RPMI8226 (cell line): ENCODE data around the gene HOXA3.

Experiments used
- DNase-seq: peaks from one replicate; pipeline ENCODE4 v3.0.0-alpha.2; 2015

HOXA3 gene

DNA sequence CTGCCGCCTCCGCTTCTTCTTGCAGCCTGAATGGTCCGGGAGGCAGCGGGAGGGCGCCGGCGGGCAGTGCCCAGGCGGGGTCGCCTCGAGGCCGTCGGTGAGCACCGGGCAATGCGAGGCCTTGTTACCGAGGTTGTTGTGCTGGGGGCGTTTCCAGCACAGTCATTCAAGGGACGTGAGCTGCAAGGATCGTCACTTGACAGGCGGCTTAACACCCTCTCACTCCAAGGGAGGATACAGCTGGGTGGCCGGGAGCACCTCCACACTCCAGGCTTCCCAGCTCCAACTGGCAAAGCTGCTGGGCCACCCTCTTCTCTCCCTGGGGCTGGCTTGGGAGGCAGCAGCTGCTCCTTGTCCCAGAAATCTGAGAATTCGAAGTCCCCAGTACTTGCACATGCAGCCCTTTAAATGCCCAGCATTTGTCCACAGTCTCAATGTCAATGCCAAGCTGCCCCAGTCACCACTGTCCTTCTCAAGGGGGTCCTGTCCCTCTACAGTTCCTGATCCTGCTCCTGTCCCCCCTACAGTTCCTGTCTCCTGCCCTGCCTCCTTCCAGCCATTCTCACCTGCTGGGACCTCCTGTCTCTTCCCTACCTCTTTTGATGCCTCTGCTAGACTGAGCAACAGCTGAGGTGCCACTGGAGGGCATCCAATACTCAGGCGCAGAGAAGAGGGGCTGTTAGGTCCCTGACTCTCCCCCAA lies 37.1 kb upstream of the HOXA3 start:
- DNase-seq, result no peak

DNA sequence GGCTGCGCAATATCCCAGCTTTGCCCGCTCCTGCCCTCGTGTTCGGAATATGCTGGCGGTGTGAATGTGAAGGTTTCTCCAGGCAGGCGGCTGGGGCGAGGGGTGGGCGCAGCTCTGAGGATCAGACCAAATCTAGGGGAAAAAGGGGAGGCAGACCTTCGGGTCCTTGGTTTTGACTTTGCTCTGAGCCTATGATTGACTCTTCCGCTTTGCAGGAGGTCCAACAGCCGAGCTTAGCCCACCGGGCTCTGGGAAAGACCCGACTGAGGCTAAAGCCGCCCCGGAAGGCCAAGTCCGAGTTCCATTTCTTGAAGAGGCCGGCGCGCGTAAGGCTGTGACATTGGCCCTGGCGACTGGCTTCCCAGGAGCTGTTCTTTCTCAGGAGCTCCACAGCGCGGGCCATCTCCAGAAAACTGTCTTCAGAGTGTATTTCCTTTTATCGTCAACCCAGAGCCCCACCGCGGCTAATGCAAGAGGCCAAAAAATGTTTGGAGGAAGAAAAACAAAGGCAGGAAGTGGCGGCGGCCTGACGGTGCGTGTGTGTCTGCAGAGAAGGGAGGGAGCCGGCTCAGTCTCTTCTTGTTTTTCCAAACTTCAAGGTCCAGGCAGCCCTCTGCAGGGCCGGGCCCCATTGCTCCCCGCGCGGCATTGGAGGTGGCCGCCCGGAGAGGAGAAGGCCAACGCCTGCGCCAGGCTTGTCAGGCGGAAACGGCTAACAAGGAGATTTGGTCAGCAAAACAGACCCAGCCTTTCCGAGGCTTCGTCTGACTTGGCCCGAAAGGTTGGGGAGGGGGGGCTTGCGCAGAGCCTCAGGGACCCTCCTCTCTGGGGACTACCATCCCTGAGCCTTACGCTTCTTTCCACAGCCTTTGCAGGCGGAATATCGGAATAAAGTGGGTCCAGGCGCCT lies 36.3 kb upstream of the HOXA3 start:
- no peak for DNase-seq

DNA sequence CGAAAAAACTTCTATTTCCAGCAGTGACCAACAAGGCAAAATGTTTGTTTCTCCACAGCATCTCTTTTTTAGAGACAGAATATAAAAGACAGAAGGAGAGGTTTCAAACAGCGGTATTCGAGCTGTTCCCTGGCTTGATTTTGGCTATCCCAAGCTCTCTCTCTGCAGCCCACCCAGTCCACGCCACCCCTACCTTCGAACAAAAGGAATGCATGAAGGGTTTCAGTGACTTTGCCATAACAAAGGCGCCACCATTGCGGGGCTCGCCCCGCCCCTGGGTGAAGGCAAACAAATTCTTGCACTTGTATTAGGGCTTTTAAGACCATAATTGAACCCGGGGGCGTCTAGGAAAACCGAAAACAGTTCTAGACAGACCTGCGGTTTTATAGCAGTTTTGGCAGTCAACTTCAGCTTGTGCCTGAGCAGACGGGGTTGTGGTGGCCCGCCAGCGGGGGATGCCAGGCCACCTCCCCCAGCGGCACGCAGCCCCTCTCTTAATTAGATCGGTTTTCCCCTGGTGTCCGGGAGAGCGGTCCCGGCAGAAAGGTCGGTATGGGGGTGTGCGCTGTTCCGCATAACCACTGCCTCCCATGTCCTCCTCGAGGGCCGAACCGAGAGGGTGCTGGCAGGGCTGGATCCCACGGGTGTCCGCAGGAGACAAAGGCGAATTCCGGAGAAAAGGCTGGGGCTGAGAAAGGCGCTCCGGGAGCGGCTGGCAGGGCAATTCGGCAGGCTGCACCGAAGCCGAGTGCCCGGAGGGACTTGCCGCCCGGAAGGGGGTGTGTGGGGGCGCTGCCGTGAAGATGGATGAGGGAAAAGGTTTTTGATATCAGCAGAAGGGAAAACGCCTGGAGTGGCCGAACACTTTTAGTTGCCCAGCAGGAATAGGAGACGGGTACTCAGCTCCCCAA lies 35.3 kb upstream of the HOXA3 start:
- no peak for DNase-seq

DNA sequence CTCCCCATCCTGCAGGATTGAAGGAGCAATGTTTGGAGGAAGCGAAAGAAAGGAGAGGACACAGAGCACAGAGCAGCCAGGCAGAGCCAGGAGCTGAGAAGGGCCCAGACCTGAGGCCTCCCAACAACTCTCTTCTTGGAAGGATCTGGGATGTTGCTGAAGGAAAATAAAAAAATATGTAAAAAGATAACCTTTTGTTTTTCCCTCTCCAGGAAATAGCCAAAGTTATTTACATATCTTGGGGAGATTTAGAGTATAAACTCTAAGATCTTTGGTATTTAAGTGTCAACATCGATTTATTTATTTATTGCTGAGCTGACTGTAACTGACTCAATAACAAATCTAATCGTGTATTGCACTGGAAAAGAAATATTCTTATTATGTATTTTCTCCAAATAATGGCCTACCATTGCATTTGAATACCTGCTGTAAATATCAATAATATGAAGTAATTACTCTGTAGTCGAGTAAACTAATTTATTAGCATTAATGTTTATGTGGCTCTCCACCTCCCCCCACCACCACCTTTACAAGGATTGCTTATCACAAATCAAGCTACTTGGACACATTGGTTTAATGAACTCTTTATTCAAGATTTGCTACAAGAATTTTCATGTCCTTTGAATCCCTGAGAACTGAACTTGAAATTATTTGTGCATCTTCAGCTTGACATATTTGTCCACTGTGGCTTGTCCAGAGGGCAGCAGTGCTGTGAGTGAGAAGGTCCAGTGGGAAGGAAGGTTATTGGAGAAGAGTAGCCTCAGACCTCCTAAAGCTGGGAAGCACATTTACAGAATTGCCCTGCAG lies 34.5 kb upstream of the HOXA3 start:
- no peak for DNase-seq

DNA sequence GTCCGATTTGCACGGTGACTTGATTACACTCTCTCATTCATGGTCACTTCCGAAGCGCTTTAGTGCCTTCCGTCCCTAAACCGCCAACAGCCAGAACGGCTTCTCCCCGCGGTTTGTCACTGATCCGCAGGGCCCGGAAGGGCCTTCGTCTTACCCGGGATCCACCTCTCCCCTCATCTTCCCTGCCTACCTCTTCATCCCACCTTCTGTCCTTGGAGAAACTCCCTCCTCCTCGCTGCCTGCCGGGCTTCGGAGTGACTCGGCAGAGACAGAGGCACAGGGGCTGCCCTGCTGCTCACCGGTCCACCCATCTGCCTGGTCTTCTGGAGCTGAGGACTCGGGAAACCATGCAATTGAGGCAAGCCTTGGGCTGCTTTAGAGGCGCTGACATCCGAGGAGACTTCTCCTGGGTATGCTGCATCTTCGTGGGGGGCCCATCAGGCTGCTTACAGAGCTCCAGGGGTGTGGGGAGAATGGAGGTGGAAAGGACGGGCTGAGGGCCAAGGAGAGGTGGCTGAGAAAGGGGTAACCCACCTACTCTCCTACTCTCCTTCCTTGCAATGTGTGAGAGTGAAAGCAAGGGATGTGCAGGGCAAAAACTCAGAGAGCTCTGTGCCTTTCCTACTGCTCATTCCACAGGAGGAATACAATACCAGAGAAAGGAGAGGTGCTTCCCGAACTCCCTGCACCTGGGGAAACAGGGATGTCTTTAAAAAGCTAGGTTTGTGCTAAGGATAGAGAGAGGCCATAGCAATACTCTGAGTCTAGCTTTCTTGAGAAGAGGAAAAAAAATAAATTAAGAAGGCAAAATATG lies 33.7 kb upstream of the HOXA3 start:
- DNase-seq, result no peak

DNA sequence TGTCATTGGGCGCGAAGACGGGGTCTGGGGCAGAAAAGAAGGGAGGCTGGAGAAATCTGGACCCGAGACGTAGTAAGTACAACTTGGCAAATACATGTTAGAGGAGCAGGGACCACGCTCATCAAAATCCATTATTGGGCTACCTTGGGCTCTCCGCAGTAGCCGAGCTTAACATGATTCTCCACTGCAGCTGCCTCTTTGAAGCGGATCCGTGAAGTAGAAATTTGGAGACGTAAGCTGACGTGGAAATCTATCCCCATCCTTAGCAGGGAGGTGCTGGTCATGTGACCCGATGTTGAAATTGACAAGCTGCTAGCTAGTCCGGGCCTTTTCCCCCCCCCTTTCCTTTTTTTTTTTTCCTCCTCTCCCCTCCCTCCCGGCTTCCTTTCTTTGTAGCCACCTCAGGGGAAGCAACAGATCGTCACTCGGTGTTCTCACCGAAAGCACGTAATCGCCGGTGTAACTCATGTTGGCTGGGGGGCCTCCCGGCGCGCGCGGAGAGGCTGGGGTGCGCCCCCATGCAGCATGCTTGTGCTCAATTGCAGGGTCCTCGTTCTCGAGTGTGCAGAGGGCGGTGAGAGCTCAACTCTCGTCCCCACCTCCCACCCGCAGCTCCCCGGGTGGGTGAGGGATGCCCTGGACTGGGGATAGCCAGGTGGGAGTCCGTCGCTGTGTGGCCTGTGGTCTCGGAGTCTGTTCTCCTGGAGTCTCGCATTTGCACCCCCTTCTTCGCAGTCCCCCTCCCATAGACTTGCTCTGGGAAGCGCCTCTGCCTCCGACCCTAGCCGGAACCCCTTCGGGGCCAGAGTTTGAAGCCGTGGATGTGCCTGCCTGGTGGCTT lies 32.9 kb upstream of the HOXA3 start, which contains the start of gene HOXA11:
Gene HOXA11 (minus strand): TSS at position 220 of the 841 bp plus-strand sequence. CDS start 88 bp downstream, at position 132.
- DNase-seq, result no peak

DNA sequence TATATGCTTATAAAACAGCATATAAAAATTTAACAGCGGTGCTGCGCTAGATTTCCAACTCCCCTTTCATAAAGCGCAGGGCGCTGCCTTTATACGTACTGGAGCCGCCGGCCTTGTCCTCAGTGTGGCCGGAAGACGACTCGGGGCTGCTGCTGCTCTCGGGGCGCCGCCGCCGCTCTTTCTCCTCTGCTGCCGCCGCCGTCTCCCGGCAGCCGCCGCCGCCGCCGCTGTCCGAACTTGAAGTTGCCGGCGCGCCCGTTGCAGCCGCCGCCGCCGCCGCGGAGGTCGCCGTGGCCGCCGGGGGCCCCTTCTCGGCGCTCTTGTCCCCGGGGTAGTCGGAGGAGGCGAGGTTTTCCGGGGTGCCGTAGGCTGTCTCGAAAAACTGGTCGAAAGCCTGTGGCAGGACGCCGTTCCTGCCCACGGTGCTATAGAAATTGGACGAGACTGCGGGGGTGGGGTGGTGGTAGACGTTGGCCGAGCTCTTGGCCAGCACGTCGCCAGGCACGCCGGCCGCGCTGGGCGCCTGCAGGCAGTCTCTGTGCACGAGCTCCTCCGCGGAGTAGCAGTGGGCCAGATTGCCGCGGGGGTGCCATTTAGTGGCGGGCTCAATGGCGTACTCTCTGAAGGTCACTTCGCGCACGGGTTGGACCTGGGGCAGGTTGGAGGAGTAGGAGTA lies 32.1 kb upstream of the HOXA3 start:
- peak; percentile 35 for DNase-seq

DNA sequence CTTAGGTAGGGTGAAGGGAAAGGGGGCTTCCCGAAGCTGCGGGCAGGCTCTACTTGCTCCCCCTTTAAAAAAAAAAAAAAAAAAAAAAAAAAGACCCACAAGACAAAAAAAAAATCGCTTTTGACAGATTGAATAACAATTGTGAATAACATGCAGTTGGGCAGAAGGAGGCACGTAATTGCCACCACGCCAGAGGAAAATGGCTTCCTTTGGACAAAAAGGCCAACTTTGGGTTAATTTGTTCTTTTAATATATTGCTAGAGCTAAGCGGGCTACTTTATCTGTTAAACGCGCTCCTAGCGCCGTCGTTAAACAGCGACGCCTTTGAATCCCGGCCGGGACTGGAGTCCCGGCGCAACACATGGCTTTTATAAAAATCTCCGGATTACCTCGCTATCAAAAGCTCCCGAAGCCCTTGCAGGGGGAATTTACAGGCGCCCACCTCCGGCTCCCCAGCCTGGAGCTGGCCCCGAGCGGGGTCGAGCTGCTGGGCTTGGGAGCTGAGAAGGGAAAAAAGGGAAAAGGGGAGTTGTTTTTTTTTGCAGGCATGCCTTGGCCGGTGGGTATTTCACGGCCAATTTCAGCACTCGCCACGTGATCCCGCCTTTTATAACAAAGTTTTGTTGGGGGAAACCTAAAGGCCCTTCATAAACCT lies 31.4 kb upstream of the HOXA3 start:
- DNase-seq, result no peak

DNA sequence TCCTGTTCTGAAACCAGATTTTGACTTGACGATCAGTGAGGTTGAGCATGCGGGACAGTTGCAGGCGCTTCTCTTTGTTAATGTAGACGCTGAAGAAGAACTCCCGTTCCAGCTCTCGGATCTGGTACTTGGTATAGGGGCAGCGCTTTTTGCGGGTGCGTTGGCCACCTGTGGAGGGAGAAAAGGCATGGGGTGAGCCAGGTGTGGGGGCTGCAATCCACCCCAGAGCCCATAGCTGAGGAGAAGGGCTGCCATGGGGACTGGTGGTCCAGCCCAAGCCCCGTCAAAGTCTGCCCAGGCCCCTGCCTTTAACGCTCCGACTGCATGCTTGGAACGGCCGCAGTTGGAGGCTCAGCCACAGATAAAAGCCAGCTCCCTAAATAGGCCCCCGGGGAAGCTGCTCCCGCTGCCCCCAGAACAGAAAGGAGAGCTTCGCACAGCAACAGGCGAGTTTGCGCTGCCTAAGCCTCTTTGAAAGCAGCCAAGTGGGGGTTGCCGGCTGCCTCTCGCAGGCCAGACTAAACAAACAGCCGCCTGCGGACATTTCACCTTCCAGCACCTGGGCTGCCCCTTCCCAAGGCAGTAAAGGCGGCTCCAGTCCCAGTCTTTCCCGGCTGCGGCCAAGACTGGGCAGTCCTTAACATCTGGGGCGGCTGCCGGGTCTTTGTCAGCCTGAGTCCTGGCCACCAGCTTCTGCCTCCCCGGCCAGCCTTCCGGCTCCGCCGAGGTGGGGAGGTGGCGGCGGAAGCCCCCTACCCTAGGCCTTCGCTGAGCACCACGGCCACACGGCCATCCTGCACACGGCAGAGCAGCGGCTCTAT lies 30.7 kb upstream of the HOXA3 start:
- no peak for DNase-seq

DNA sequence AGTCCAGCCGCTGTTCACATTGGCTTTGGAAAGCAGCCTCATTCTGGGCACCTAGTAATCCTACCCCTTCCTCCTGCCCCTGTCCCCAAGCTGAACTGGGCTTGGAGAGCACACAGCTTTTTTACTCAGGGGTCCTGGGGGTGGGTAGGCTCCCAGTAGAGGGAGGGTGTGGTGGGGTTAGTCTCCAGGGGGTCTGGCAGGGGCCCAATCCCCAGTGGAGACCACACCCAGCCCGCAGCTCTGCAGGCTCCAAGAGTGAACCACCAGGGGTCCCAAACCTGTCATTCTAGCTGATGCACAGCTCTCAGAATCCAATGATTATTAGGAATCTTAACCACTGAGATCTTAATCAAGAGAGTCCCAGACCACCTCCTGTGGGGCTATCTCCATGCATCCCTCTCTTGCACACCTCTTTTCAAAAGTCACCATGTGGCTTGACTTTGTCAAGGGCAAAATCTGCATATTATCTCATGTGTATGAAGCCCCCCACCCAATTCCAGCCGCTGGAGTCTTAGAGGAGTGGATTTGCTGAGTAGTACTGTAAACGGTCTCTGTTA lies 30.0 kb upstream of the HOXA3 start:
- DNase-seq, result no peak

DNA sequence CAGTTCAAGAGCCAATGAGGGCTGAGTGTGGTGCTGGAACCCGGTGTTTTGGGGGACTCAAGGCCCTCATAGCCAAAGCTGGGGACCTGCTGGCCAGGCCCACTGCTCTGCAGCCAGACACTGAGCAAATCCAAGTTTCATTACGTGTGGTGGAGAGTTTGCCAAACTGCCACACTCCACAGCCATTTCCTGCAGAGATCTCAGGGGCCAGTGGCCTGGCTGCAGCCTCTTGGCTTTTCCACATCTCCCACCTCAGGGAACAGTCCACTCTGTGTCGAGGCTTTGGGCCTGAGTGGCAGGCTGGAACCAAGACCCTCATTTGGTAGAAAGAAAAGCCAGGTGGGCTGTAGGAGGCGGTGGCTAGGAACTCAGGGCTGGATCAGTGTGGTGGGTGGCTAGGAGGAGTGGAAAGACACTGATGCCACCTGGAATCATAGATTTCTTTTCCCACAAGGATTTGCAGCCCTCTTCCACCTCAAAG lies 29.5 kb upstream of the HOXA3 start:
- DNase-seq, result no peak

DNA sequence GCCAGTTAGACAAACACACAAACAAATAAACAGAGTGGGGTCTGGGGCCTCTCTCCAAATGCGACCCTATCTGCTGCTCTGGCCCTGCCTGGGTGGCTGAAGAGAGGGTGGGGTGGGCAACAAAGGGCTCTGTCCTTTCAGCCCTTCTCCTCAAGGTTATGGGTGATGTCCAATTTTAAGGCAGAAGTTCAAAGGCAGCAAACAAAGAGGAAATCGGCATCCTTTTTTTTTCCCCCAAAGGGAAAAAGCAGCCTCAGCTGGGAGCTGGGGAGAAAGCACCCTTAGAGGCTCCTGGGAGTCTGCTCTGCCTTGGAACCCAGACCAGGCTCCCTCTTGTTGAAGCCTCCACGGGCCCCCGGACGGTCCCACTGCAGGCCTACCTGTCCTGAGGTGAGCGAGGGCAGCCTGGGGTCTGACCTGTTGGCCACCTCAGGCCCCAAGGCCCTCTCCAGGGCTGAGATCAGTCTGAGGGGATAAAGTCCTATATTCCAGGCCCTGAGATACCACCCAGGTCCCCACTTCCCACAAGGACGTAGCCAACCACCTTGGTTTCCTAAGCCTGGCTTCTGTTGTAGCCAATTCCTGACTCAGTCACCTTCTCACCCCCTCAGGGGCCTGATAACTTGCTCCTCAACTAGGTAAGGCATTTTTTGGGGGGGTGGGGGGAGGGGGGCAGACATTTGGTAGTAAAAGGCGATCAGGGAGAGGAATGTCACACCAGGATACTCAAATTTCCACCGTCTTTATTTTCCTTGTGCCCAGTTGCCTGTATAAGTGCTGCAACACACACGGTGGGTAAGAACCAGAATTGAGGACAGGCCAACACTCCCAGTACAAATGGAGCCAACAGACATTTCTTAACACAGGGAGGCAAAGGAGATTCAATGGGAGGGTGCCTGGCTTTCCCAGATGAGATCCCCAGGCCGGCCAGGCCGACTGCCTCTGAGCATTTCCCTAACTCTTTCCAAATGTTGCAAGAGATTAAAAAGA lies 28.3 kb upstream of the HOXA3 start:
- DNase-seq, result no peak

DNA sequence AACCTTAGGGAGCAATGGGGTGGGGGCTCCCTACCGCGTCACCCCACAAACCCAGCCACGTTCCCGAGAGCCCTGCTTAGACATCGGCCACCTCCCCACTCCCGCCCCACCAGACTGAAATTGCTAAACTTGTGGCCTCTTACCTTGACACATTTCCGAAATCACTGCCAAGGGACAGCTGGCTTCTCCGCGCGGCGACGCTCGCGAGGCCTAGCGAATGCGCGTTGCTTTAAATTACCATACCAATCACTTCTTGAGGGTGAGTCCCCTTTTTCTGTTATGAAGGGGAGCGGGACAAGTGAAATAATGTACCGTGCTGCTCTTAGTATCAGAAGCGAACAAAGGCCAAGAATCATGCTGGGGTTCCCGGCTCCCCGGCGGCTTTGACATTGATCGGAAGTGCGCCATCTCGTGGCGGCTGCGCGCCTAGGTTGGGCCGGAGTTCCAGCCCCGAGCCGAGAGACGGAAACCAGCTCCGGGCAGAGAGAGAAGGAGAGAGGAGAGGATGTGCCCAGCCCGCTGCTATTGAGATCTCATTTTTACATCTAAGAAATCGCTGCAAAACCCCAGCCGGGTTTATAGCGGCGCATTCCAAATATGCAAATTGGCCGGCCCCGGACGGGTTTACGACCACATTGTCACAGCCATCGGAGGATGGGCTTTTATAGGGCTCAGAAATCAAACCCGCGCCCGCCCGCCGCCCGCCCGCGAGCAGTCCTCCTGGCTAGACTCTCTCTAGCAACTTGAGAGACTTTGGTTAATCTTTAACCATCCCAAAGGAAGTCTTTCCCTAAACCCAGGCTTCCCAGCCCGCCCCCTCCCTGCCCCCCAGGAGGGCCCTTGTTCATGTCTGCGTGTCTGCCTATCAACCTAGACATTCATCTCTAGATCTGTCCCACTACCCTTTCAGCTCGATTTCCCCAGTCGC lies 27.4 kb upstream of the HOXA3 start:
- peak; percentile 58 for DNase-seq

DNA sequence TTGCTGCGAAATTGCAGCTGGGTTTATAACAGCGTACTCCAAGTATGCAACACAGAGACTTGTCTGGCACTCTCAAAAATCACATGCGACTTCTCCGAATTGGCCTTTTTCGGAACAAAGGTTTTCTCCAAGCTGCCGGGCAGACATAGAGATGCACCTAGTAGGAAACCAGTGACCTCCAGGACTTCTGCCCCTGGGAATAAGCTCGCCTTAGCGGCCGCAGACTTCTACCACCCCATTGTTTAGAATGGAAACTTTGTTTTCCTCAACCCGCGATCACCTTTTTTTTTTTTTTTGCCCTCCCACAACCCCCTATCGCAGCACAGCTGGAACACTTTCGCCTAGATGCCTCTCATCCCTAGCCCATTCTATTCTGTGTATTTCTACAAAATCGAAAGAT lies 26.6 kb upstream of the HOXA3 start:
- DNase-seq, result no peak

DNA sequence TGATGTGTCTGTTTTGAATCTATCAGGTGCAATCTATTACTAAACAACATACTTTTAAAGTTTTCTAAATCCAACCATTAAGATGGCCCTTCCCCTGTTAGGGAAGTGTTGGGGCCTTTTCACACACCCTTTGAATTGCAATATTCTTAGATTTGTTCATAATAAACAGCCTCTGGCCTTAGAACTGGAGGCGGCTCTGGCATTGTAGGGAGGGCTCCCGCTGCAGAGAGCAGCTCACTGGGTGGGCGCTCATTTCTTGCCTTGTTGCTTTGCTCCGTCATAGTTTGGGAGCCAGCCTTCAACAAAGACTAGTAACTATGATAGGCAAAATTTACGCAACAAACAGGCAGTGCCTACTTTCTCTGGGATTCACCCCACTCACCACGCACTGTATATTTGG lies 26.0 kb upstream of the HOXA3 start:
- DNase-seq, result no peak
